ENCODE results near the gene GDF10.

DNA sequence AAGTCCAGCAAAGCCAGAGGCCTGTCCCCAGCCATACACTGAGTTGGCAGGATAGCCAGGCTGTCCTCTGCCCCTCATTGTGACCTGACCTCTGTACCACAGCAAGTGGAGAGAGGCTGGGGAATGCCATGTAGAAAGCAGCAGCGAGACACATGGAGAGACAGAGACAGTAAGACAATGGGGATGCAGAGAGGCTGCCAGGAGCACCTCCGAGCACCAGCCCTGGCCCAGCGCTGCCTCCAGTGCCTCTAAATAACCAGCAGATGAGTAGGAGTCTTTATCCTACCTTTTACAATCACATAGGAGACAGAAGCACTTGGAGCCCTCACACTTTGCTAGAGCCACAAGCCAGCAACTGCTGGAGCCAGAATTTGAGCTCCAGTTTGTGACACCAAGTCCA lies 30.4 kb downstream of the GDF10 start:
- no peak for TF ChIP-seq CTCF (IDR thresholded peaks at IDR 0.05)
- TF ChIP-seq POLR2A (IDR thresholded peaks at IDR 0.05) = no peak

Measured in vagina (tissue), 2 donors.